Measurements from ENCODE around the gene APOBR. TPM values are rescaled to one million over a fixed set of nuclear protein-coding genes. Genes with fewer than 3 reads are reported as not detected.
A peak's percentile ranks its signal among the peaks of the same experiment; 100 is the strongest.

The APOBR gene
- total RNA-seq, 2 donors from 2014 or later = 60.8 to 87.4 TPM

GRCh38 chr16:28527985-28528384, 33.5 kb downstream of the APOBR start:
- no peak for TF ChIP-seq CTCF (IDR thresholded peaks at IDR 0.05)
- intact Hi-C loops (cut with DNase I) = no loop called here
- DNase-seq = no peak
- Histone ChIP-seq H3K9ac (ENCODE audit: low read depth in 2 of 2, low read length in 2 of 2) (no peak overlapping the region), H3K4me3 (no peak overlapping the region), H3K4me1 (peaks cover 13% of the 10 kb centered on the region), H3K36me3 (no peaks in the 10 kb centered on the region), H3K9me3 (no peaks in the 10 kb centered on the region), H3K27me3 (no peaks in the 10 kb centered on the region), H3K27ac (no peak overlapping the region)

GRCh38 chr16:28528463-28528867, 34.0 kb downstream of the APOBR start:
- Histone ChIP-seq H3K9ac (ENCODE audit: low read depth in 2 of 2, low read length in 2 of 2) (no peak overlapping the region), H3K4me1 (peaks cover 13% of the 10 kb centered on the region), H3K27ac (no peak overlapping the region), H3K27me3 (no peaks in the 10 kb centered on the region), H3K36me3 (no peaks in the 10 kb centered on the region), H3K4me3 (no peak overlapping the region), H3K9me3 (no peaks in the 10 kb centered on the region)
- TF ChIP-seq CTCF (IDR thresholded peaks at IDR 0.05) = no peak
- intact Hi-C loops (cut with DNase I) = no loop called here
- DNase-seq = no peak

- intact Hi-C loops (cut with DNase I) = no loop called here
- Histone ChIP-seq H3K4me1 (peaks cover 13% of the 10 kb centered on the region), H3K9me3 (no peaks in the 10 kb centered on the region), H3K9ac (ENCODE audit: low read depth in 2 of 2, low read length in 2 of 2) (no peak overlapping the region), H3K27me3 (no peaks in the 10 kb centered on the region), H3K27ac (no peak overlapping the region), H3K36me3 (no peaks in the 10 kb centered on the region), H3K4me3 (no peak overlapping the region)
- TF ChIP-seq CTCF (IDR thresholded peaks at IDR 0.05) = no peak
- no peak for DNase-seq
Measured at GRCh38 chr16:28529124-28529523, 34.7 kb downstream of the APOBR start.

- peak; percentile 91 for DNase-seq
- Histone ChIP-seq H3K27me3 (no peaks in the 10 kb centered on the region), H3K4me1 (peaks cover 13% of the 10 kb centered on the region), H3K4me3 (no peak overlapping the region), H3K27ac (peak overlapping the region; percentile 54), H3K36me3 (no peaks in the 10 kb centered on the region), H3K9ac (ENCODE audit: low read depth in 2 of 2, low read length in 2 of 2) (peak overlapping the region in 1 of 2 donors; percentile 6), H3K9me3 (no peaks in the 10 kb centered on the region)
- no peak for TF ChIP-seq CTCF (IDR thresholded peaks at IDR 0.05)
- intact Hi-C loops (cut with DNase I) = no loop called here
Measured at GRCh38 chr16:28531777-28532744, 37.6 kb downstream of the APOBR start.

GRCh38 chr16:28532940-28533647, 38.7 kb downstream of the APOBR start:
- Histone ChIP-seq H3K4me3 (no peak overlapping the region), H3K27ac (peak overlapping the region; percentile 54), H3K9me3 (no peaks in the 10 kb centered on the region), H3K36me3 (no peaks in the 10 kb centered on the region), H3K27me3 (no peaks in the 10 kb centered on the region), H3K9ac (ENCODE audit: low read depth in 2 of 2, low read length in 2 of 2) (no peak overlapping the region), H3K4me1 (peaks cover 13% of the 10 kb centered on the region)
- intact Hi-C loops (cut with DNase I) = no loop called here
- no peak for DNase-seq
- TF ChIP-seq CTCF (IDR thresholded peaks at IDR 0.05) = no peak
